ENCODE data around the gene ATP2B2.

DNA sequence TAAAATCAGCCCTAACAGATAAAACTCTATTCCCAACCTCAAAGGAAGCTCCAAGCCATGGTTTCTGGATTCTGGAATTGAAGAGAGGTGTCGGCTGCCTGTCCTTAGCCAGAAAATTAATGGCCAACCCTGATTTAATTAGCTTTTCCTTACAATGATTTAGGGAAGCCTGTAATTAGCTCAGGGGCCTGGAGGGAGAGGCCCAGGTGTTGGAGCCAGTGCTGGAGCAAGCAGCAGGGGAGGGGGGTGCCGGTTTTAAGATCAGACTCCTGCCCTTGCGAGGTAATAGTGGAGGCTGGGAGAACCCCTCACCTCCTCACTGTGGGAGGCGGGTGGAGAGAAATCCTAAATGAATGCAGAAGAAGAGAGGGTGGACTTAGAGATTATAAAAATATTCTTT lies 14.7 kb upstream of the ATP2B2 start:
- TF ChIP-seq, protein P1, sequence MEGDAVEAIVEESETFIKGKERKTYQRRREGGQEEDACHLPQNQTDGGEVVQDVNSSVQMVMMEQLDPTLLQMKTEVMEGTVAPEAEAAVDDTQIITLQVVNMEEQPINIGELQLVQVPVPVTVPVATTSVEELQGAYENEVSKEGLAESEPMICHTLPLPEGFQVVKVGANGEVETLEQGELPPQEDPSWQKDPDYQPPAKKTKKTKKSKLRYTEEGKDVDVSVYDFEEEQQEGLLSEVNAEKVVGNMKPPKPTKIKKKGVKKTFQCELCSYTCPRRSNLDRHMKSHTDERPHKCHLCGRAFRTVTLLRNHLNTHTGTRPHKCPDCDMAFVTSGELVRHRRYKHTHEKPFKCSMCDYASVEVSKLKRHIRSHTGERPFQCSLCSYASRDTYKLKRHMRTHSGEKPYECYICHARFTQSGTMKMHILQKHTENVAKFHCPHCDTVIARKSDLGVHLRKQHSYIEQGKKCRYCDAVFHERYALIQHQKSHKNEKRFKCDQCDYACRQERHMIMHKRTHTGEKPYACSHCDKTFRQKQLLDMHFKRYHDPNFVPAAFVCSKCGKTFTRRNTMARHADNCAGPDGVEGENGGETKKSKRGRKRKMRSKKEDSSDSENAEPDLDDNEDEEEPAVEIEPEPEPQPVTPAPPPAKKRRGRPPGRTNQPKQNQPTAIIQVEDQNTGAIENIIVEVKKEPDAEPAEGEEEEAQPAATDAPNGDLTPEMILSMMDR (IDR thresholded peaks at IDR 0.05) = no peak
- no peak for TF ChIP-seq EZH2 (IDR thresholded peaks at IDR 0.05; ENCODE audit: borderline replicate concordance, insufficient read depth, low read depth, low read length, poor library complexity, severe bottlenecking)

Measured in B cell (primary cell).